Mononuclear cell (primary cell): Measurements from ENCODE around the gene RPL37A. TPM values are rescaled to one million over a fixed set of nuclear protein-coding genes. Genes with fewer than 3 reads are reported as not detected.

ENCODE experiments used
- H3K27me3 ChIP-seq: 2 replicates; pipeline ENCODE4 v1.6.0; 2011; ENCODE audit warnings: low read length, control low read depth; ENCODE audit not compliant: insufficient read depth
- H3K4me1 ChIP-seq: 2 replicates; pipeline ENCODE4 v1.5.1; 2011; ENCODE audit warnings: mild to moderate bottlenecking, low read length, control low read depth; ENCODE audit not compliant: insufficient read depth
- H3K4me3 ChIP-seq: 2 replicates; pipeline ENCODE4 v1.5.1; 2011; ENCODE audit warnings: mild to moderate bottlenecking, low read length, moderate library complexity
- H3K9me3 ChIP-seq: 2 replicates; pipeline ENCODE4 v1.5.1; 2011; ENCODE audit warnings: low read depth, mild to moderate bottlenecking, control low read depth, low read length
- total RNA-seq: library from RNA; depleted of rRNA; stranded (reverse); fragments of >200 nt; gene quantifications from one replicate; pipeline ENCODE4 v1.2.3, GENCODE V29; 2012

RPL37A gene
- total RNA-seq, 1 donor, result 1,276 TPM

- Histone ChIP-seq H3K4me1 (no peaks in the 10 kb centered on the region), H3K9me3 (no peaks in the 10 kb centered on the region), H3K4me3 (no peak overlapping the region)
Measured at GRCh38 chr2:216520112-216520511, 21.5 kb downstream of the RPL37A start.

GRCh38 chr2:216522892-216523502 lies 24.4 kb downstream of the RPL37A start:
- H3K27me3 ChIP-seq, result no peaks in the 10 kb centered on the region
- H3K4me1 ChIP-seq, result no peaks in the 10 kb centered on the region
- H3K4me3 ChIP-seq, result no peak overlapping the region
- H3K9me3 ChIP-seq, result no peaks in the 10 kb centered on the region

More at GRCh38 chr2:216520112-216520511, 21.5 kb downstream of the RPL37A start:
- H3K27me3 ChIP-seq, result no peaks in the 10 kb centered on the region

GRCh38 chr2:216525972-216526371 lies 27.3 kb downstream of the RPL37A start:
- H3K4me1 ChIP-seq, result no peaks in the 10 kb centered on the region
- no peak overlapping the region for H3K4me3 ChIP-seq
- H3K9me3 ChIP-seq, result no peaks in the 10 kb centered on the region
- H3K27me3 ChIP-seq, result no peaks in the 10 kb centered on the region

GRCh38 chr2:216526939-216527338 lies 28.3 kb downstream of the RPL37A start:
- Histone ChIP-seq H3K4me3 (no peak overlapping the region), H3K27me3 (no peaks in the 10 kb centered on the region), H3K4me1 (no peaks in the 10 kb centered on the region)

GRCh38 chr2:216527600-216527999 lies 29.0 kb downstream of the RPL37A start:
- no peaks in the 10 kb centered on the region for H3K4me1 ChIP-seq
- no peak overlapping the region for H3K4me3 ChIP-seq
- H3K9me3 ChIP-seq, result no peaks in the 10 kb centered on the region
- H3K27me3 ChIP-seq, result no peaks in the 10 kb centered on the region

More at GRCh38 chr2:216526939-216527338, 28.3 kb downstream of the RPL37A start:
- H3K9me3 ChIP-seq, result no peaks in the 10 kb centered on the region

GRCh38 chr2:216532562-216532961 lies 33.9 kb downstream of the RPL37A start:
- no peak overlapping the region for H3K4me3 ChIP-seq
- no peaks in the 10 kb centered on the region for H3K9me3 ChIP-seq
- peaks cover 9% of the 10 kb centered on the region for H3K4me1 ChIP-seq
- H3K27me3 ChIP-seq, result no peaks in the 10 kb centered on the region

- H3K4me1 ChIP-seq, result peaks cover 9% of the 10 kb centered on the region
Measured at GRCh38 chr2:216533609-216534008, 35.0 kb downstream of the RPL37A start.

GRCh38 chr2:216534809-216535208 lies 36.2 kb downstream of the RPL37A start:
- Histone ChIP-seq H3K4me3 (no peak overlapping the region), H3K9me3 (no peaks in the 10 kb centered on the region), H3K27me3 (no peaks in the 10 kb centered on the region), H3K4me1 (peaks cover 9% of the 10 kb centered on the region)

More at GRCh38 chr2:216533609-216534008, 35.0 kb downstream of the RPL37A start:
- H3K27me3 ChIP-seq, result no peaks in the 10 kb centered on the region
- no peaks in the 10 kb centered on the region for H3K9me3 ChIP-seq
- H3K4me3 ChIP-seq, result no peak overlapping the region

GRCh38 chr2:216535454-216535995 lies 36.9 kb downstream of the RPL37A start:
- H3K4me3 ChIP-seq, result no peak overlapping the region
- H3K9me3 ChIP-seq, result no peaks in the 10 kb centered on the region
- H3K27me3 ChIP-seq, result no peaks in the 10 kb centered on the region
- peaks cover 9% of the 10 kb centered on the region for H3K4me1 ChIP-seq

- no peaks in the 10 kb centered on the region for H3K9me3 ChIP-seq
- H3K4me1 ChIP-seq, result peaks cover 9% of the 10 kb centered on the region
- no peaks in the 10 kb centered on the region for H3K27me3 ChIP-seq
- no peak overlapping the region for H3K4me3 ChIP-seq
Measured at GRCh38 chr2:216536734-216537210, 38.1 kb downstream of the RPL37A start.

GRCh38 chr2:216537366-216537765 lies 38.7 kb downstream of the RPL37A start:
- peaks cover 9% of the 10 kb centered on the region for H3K4me1 ChIP-seq
- H3K4me3 ChIP-seq, result no peak overlapping the region
- H3K27me3 ChIP-seq, result no peaks in the 10 kb centered on the region
- H3K9me3 ChIP-seq, result no peaks in the 10 kb centered on the region

- Histone ChIP-seq H3K27me3 (no peaks in the 10 kb centered on the region), H3K4me3 (no peak overlapping the region), H3K4me1 (peaks cover 9% of the 10 kb centered on the region), H3K9me3 (no peaks in the 10 kb centered on the region)
Measured at GRCh38 chr2:216538538-216538937, 39.9 kb downstream of the RPL37A start.

- no peaks in the 10 kb centered on the region for H3K9me3 ChIP-seq
- H3K4me3 ChIP-seq, result no peak overlapping the region
- H3K4me1 ChIP-seq, result peaks cover 9% of the 10 kb centered on the region
- H3K27me3 ChIP-seq, result no peaks in the 10 kb centered on the region
Measured at GRCh38 chr2:216539120-216539519, 40.5 kb downstream of the RPL37A start.

- peaks cover 9% of the 10 kb centered on the region for H3K4me1 ChIP-seq
- H3K9me3 ChIP-seq, result no peaks in the 10 kb centered on the region
- no peak overlapping the region for H3K4me3 ChIP-seq
- H3K27me3 ChIP-seq, result peaks cover under 1% of the 10 kb centered on the region
Measured at GRCh38 chr2:216539791-216540241, 41.2 kb downstream of the RPL37A start.

- Histone ChIP-seq H3K4me1 (peaks cover 1% of the 10 kb centered on the region), H3K27me3 (peaks cover 2% of the 10 kb centered on the region), H3K4me3 (no peak overlapping the region), H3K9me3 (no peaks in the 10 kb centered on the region)
Measured at GRCh38 chr2:216540920-216541319, 42.3 kb downstream of the RPL37A start.

GRCh38 chr2:216541505-216541904 lies 42.9 kb downstream of the RPL37A start:
- Histone ChIP-seq H3K4me3 (no peak overlapping the region), H3K9me3 (no peaks in the 10 kb centered on the region), H3K4me1 (no peaks in the 10 kb centered on the region), H3K27me3 (peaks cover 2% of the 10 kb centered on the region)
